IMR-90 (cell line): Measurements from ENCODE around the gene REPIN1. TPM values are rescaled to one million over a fixed set of nuclear protein-coding genes. Genes with fewer than 3 reads are reported as not detected.

Experiments used
- ATAC-seq: fragments of 200-7000 bp; cut with Tn5 transposase; 2 replicates; pipeline ENCODE4 v1.9.1; 2020; ENCODE audit warnings: low read depth, mild to moderate bottlenecking, moderate library complexity
- BruUV-seq: library from RNA; stranded (reverse); fragments of 400-500 nt; replicated peaks from 2 replicates; lab custom pipeline; 2021; lab: Mats Ljungman, UMichigan
- CTCF ChIA-PET: fragments of 300-600 bp; formaldehyde crosslinking; extraction: SDS; loops from one replicate; lab custom pipeline; 2021; ENCODE audit warnings: antibody characterized with exemption; lab: Yijun Ruan, JAX
- POLR2A ChIA-PET: fragments of 300-600 bp; sonication (Branson Sonifier 250); formaldehyde crosslinking; loops from one replicate; lab custom pipeline; 2022; ENCODE audit warnings: antibody characterized with exemption; ENCODE audit not compliant: unreplicated experiment; lab: Charles Lee
- DNase-seq: peaks from one replicate; pipeline ENCODE4 v3.0.0; 2013
- H2AFZ ChIP-seq: replicated peaks from 2 replicates; pipeline ENCODE3; 2013; ENCODE audit warnings: low read length, mild to moderate bottlenecking; ENCODE audit not compliant: poor library complexity
- H2AK5ac ChIP-seq: 2 replicates; pipeline ENCODE4 v1.6.1; 2013; ENCODE audit warnings: low read depth, low read length, inconsistent platforms
- H2AK9ac ChIP-seq: replicated peaks from 2 replicates; pipeline ENCODE3; 2013; ENCODE audit warnings: mild to moderate bottlenecking, low read depth, low read length, moderate library complexity; ENCODE audit not compliant: poor library complexity
- H2BK120ac ChIP-seq: 2 replicates; pipeline ENCODE4 v1.6.1; 2013; ENCODE audit warnings: low read depth, low read length, inconsistent platforms
- H2BK15ac ChIP-seq: 3 replicates; pipeline ENCODE4 v1.6.1; 2013; ENCODE audit warnings: low read depth, low read length, inconsistent platforms
- H2BK20ac ChIP-seq: 2 replicates; pipeline ENCODE4 v1.6.1; 2013; ENCODE audit warnings: low read depth, mild to moderate bottlenecking, inconsistent platforms, low read length, moderate library complexity
- H2BK5ac ChIP-seq: 2 replicates; pipeline ENCODE4 v1.6.1; 2013; ENCODE audit warnings: mild to moderate bottlenecking, low read depth, low read length, inconsistent platforms; ENCODE audit not compliant: poor library complexity, severe bottlenecking
- H3K14ac ChIP-seq: replicated peaks from 2 replicates; pipeline ENCODE4 v1.6.1; 2013; ENCODE audit warnings: low read depth, low read length, inconsistent platforms
- H3K18ac ChIP-seq: 2 replicates; pipeline ENCODE4 v1.6.1; 2013; ENCODE audit warnings: low read depth, low read length, control low read depth
- H3K23ac ChIP-seq: 2 replicates; pipeline ENCODE4 v1.6.1; 2013; ENCODE audit warnings: low read depth, low read length, inconsistent platforms
- H3K27ac ChIP-seq: 2 replicates; pipeline ENCODE4 v1.5.1; 2013; ENCODE audit warnings: mild to moderate bottlenecking, control low read depth, low read length; ENCODE audit not compliant: insufficient read depth
- H3K27me3 ChIP-seq: 2 replicates; pipeline ENCODE4 v1.6.1; 2013; ENCODE audit warnings: low read length; ENCODE audit not compliant: control insufficient read depth, insufficient read depth
- H3K36me3 ChIP-seq: 2 replicates; pipeline ENCODE4 v1.6.1; 2013; ENCODE audit warnings: low read length, mixed read lengths; ENCODE audit not compliant: control insufficient read depth, insufficient read depth
- H3K4ac ChIP-seq: 2 replicates; pipeline ENCODE4 v1.6.1; 2013; ENCODE audit warnings: low read depth, low read length, inconsistent platforms
- H3K4me1 ChIP-seq: 2 replicates; pipeline ENCODE4 v1.6.1; 2013; ENCODE audit warnings: low read length, mixed read lengths; ENCODE audit not compliant: control insufficient read depth, insufficient read depth
- H3K4me2 ChIP-seq: 2 replicates; pipeline ENCODE4 v1.6.1; 2013; ENCODE audit warnings: low read depth, mild to moderate bottlenecking, control low read depth, low read length, moderate library complexity
- H3K4me3 ChIP-seq: 2 replicates; pipeline ENCODE4 v1.5.1; 2013; ENCODE audit warnings: low read depth, mild to moderate bottlenecking, control low read depth, low read length, moderate library complexity; ENCODE audit not compliant: insufficient read depth
- H3K56ac ChIP-seq: 2 replicates; pipeline ENCODE4 v1.6.1; 2013; ENCODE audit warnings: low read length, inconsistent platforms; ENCODE audit not compliant: insufficient read depth; ENCODE audit errors: extremely low read depth
- H3K79me1 ChIP-seq, 2 experiments: 2 replicates each; pipeline ENCODE4 v1.6.1; 2013; ENCODE audit warnings: low read length in 2 of 2, inconsistent platforms in 1 of 2, low read depth in 1 of 2
- H3K9ac ChIP-seq: 2 replicates; pipeline ENCODE4 v1.6.1; 2013; ENCODE audit warnings: low read depth, low read length, control low read depth
- H3K9me1 ChIP-seq: 2 replicates; pipeline ENCODE4 v1.6.1; 2013; ENCODE audit warnings: low read length, inconsistent platforms; ENCODE audit not compliant: insufficient read depth
- H3K9me3 ChIP-seq: 2 replicates; pipeline ENCODE4 v1.6.1; 2013; ENCODE audit warnings: low read length; ENCODE audit not compliant: control insufficient read depth, insufficient read depth
- H4K20me1 ChIP-seq: 2 replicates; pipeline ENCODE4 v1.6.1; 2013; ENCODE audit warnings: low read length, inconsistent platforms; ENCODE audit not compliant: insufficient read depth
- H4K5ac ChIP-seq: 2 replicates; pipeline ENCODE4 v1.6.1; 2013; ENCODE audit warnings: mild to moderate bottlenecking, low read depth, low read length, control low read depth
- H4K8ac ChIP-seq, 2 experiments: 2 replicates each; pipeline ENCODE4 v1.6.1; 2013; ENCODE audit warnings: low read depth in 2 of 2, low read length in 2 of 2, control low read depth in 1 of 2, inconsistent platforms in 1 of 2
- H4K91ac ChIP-seq: 2 replicates; pipeline ENCODE4 v1.6.1; 2013; ENCODE audit warnings: low read depth, low read length, inconsistent platforms; ENCODE audit not compliant: insufficient read depth
- BHLHE40 ChIP-seq: fragments of 150-350 bp; IDR thresholded peaks from 2 replicates; pipeline ENCODE4 v1.6.1; 2016; ENCODE audit warnings: mild to moderate bottlenecking, low read depth, low read length
- ELK1 ChIP-seq: fragments of 150-350 bp; IDR thresholded peaks from 2 replicates; pipeline ENCODE4 v1.6.1; 2016; ENCODE audit warnings: low read depth, mild to moderate bottlenecking, low read length, moderate library complexity, borderline replicate concordance
- FOS ChIP-seq: fragments of 150-350 bp; IDR thresholded peaks from 2 replicates; pipeline ENCODE4 v1.6.1; 2016; ENCODE audit warnings: low read depth, low read length
- MXI1 ChIP-seq: IDR thresholded peaks from 2 replicates; pipeline ENCODE4 v1.6.1; 2012; ENCODE audit warnings: low read depth, mild to moderate bottlenecking, low read length, moderate library complexity, borderline replicate concordance
- POLR2A ChIP-seq: IDR thresholded peaks from 2 replicates; pipeline ENCODE4 v1.6.1; 2012; ENCODE audit warnings: mild to moderate bottlenecking, low read depth, low read length
- RFX5 ChIP-seq: IDR thresholded peaks from 2 replicates; pipeline ENCODE4 v1.8.0; 2012; ENCODE audit warnings: low read depth, mild to moderate bottlenecking, low read length, moderate library complexity
- SMC3 ChIP-seq: fragments of 150-350 bp; IDR thresholded peaks from 2 replicates; pipeline ENCODE4 v1.6.1; 2016; ENCODE audit warnings: low read depth, mild to moderate bottlenecking, antibody characterized with exemption, low read length, moderate library complexity
- WGBS, 2 experiments: methylation state at CpG; one replicate each; pipeline versions ENCODE4 v1.1.5 to v1.1.7; 2013; ENCODE audit warnings: missing lambda C conversion rate in 2 of 2; ENCODE audit not compliant: insufficient read length in 1 of 2; ENCODE audit errors: extremely low coverage in 2 of 2; 5-methylcytosine and 5-hydroxymethylcytosine counted together
- dilution Hi-C: fragments of 300-500 bp; cut with HindIII; formaldehyde crosslinking; loops from one replicate; pipeline ENCODE4 v1.14.3; 2018; ENCODE audit warnings: low sequenced_read_pairs; ENCODE audit not compliant: unreplicated experiment
- in situ Hi-C: fragments of 300-500 bp; cut with MboI; formaldehyde crosslinking; loops from 3 replicates; pipeline ENCODE4 v1.14.3; 2019; ENCODE audit warnings: low sequenced_read_pairs, inconsistent platforms, mixed read lengths
- intact Hi-C: fragments of 100-400 bp; cut with micrococcal nuclease; formaldehyde crosslinking; loops from 2 replicates; pipeline ENCODE4 v1.10.0; 2022
- polyA plus RNA-seq, 3 experiments: library from polyadenylated mRNA; depleted of rRNA; stranded (reverse); fragments of >200 nt; gene quantifications; 2 replicates each; pipeline ENCODE4 v1.2.3, GENCODE V29; 2012; ENCODE audit warnings: low replicate concordance in 1 of 3
- total RNA-seq: library from RNA; depleted of rRNA; stranded (reverse); fragments of >200 nt; gene quantifications from 2 replicates; pipeline ENCODE4 v1.2.3, GENCODE V29; 2012

The REPIN1 gene
- total and polyA plus RNA-seq, 2 of the 4 experiments (the other 2 are of a cell fraction): 19.4 to 50.6 TPM

DNA sequence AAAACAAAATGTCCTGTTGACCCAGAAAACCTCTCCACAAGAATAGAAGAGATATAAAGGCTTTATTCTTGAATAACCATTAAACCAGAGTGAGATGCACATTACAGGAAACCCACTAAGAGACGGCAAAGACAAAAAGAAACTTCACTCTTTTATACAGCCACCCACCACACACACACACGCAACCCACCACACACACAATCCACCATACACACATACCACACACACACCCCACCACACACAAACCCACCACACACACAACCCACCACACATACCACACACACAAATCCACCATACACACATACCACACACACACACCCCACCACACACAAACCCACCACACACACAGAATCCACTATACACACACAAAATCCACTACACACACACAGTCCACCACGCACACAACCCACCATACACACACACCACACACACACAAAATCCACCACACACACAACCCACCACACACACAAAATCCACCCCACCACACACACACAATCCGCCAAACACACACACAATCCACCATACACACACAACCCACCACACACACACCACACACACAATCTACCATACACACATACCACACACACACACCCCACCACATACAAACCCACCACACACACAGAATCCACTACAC lies 9.5 kb upstream of the REPIN1 start (continued):
- TF ChIP-seq FOS: no peak

DNA sequence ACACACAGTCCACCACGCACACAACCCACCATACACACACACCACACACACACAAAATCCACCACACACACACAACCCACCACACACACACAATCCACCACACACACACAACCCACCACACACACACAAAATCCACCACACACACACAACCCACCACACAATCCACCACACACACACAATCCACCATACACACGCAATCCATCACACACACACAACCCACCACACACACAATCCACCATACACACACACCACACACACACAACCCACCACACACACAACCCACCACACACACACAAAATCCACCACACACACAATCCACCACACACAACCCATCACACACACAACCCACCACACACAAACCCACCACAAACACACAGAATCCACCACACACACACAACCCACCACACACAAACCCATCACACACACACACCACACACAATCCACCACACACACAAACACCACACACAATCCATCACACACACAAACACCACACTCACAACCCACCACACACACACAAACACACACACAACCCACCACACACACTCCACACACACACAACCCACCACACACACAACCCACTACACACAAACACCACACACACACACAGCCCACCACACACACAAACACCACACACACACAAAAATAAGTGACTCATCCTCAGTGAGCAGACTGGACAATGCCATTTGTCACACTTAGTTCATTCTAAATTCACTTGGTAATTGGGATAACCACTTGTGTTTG lies 8.8 kb upstream of the REPIN1 start:
- in situ Hi-C loops: no loop called here
- WGBS, 2 experiments: 100% methylated on average over 1 of the region's 2 CpGs; no CpG with 5 or more reads in 1 of the 2 experiments

More for the DNA sequence above, 8.8 kb upstream of the REPIN1 start:
- no peak overlapping the region; the same call in 1 of the 2 replicates for H3K4ac ChIP-seq
- H2AK5ac ChIP-seq: 0 out of 2 replicates have a peak overlapping the region, but pooled peaks have one; percentile 57
- no peak overlapping the region for H3K4me2 ChIP-seq
- no peak overlapping the region for H2BK20ac ChIP-seq
- no peaks in the 10 kb centered on the region; the same call in 1 of the 2 replicates for H3K9me1 ChIP-seq
- no peak overlapping the region for H3K18ac ChIP-seq
- POLR2A ChIA-PET: no interaction called here
- no peak overlapping the region for H3K27ac ChIP-seq
- H2BK5ac ChIP-seq: peak overlapping the region; percentile 90
- H3K56ac ChIP-seq: no peak overlapping the region
- no peaks in the 10 kb centered on the region for H3K36me3 ChIP-seq
- no peak overlapping the region for H2BK120ac ChIP-seq
- H3K9ac ChIP-seq: no peak overlapping the region
- no peak overlapping the region for H4K5ac ChIP-seq
- H2AFZ ChIP-seq: no peak overlapping the region
- no peak for DNase-seq
- H4K20me1 ChIP-seq: no peaks in the 10 kb centered on the region
- no peak overlapping the region for H3K14ac ChIP-seq
- H4K8ac ChIP-seq: no peak overlapping the region
- no peak overlapping the region for H3K23ac ChIP-seq
- CTCF ChIA-PET: no interaction called here
- no peak for ATAC-seq
- H4K91ac ChIP-seq: no peak overlapping the region
- no peak overlapping the region for H3K4me3 ChIP-seq
- peaks cover 2% of the 10 kb centered on the region; the same call in 1 of the 2 replicates for H3K27me3 ChIP-seq
- dilution Hi-C loops (no loop called here), intact Hi-C loops (no loop called here)
- no peaks in the 10 kb centered on the region for H3K79me1 ChIP-seq
- no peak overlapping the region for H2AK9ac ChIP-seq
- H2BK15ac ChIP-seq: no peak overlapping the region
- no TSS peak for BruUV-seq
- H3K9me3 ChIP-seq: no peaks in the 10 kb centered on the region
- TF ChIP-seq MXI1: no peak
- TF ChIP-seq BHLHE40: no peak
- TF ChIP-seq POLR2A: no peak
- no peak for TF ChIP-seq ELK1
- no peak for TF ChIP-seq SMC3
- TF ChIP-seq FOS: 0 out of 2 replicates have a peak, but pooled peaks have one; percentile 4
- no peak for TF ChIP-seq RFX5
- H3K4me1 ChIP-seq: no peaks in the 10 kb centered on the region; the same call in 1 of the 2 replicates
